ENCODE results near the gene DAAM1. TPM values are rescaled to one million over a fixed set of nuclear protein-coding genes. Genes with fewer than 3 reads are reported as not detected.

DAAM1 gene
- total RNA-seq, 3 donors from 2014 or later: 50.1 to 95.9 (median 64.2) TPM

GRCh38 chr14:59177262-59177661 is 11.2 kb upstream of the DAAM1 start:
- Histone ChIP-seq H3K27ac (no peak overlapping the region), H3K27me3 (no peaks in the 10 kb centered on the region), H3K9me3 (no peaks in the 10 kb centered on the region), H3K36me3 (no peaks in the 10 kb centered on the region), H3K4me1 (no peaks in the 10 kb centered on the region), H3K4me3 (no peak overlapping the region)
- TF ChIP-seq POLR2AphosphoS5 (IDR thresholded peaks at IDR 0.05): no peak
- TF ChIP-seq, protein P1, sequence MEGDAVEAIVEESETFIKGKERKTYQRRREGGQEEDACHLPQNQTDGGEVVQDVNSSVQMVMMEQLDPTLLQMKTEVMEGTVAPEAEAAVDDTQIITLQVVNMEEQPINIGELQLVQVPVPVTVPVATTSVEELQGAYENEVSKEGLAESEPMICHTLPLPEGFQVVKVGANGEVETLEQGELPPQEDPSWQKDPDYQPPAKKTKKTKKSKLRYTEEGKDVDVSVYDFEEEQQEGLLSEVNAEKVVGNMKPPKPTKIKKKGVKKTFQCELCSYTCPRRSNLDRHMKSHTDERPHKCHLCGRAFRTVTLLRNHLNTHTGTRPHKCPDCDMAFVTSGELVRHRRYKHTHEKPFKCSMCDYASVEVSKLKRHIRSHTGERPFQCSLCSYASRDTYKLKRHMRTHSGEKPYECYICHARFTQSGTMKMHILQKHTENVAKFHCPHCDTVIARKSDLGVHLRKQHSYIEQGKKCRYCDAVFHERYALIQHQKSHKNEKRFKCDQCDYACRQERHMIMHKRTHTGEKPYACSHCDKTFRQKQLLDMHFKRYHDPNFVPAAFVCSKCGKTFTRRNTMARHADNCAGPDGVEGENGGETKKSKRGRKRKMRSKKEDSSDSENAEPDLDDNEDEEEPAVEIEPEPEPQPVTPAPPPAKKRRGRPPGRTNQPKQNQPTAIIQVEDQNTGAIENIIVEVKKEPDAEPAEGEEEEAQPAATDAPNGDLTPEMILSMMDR (IDR thresholded peaks at IDR 0.05): no peak
- TF ChIP-seq POLR2A (IDR thresholded peaks at IDR 0.05): no peak
- intact Hi-C loops (cut with DNase I; ENCODE audit: low total_unique reads): no loop called here
- DNase-seq (ENCODE audit: low spot score in 2 of 2): no peak

DNA sequence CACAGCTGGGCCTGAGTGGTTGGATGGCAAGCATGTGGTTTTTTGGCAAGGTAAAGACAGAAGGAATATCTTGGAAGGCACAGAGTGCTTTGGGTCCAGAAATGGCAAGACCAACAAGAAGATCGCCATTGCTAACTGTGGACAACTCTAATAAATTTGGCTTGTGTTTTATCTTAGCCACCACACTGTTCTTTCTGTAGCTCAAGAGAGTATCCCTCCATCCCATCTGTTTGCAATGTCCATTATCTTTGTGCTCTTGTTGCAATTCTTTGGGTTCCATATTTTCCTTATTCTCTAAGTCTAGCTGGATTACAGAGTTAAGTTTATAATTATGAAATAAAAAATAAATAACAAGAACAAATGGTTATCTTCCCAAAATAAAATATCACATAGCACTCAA is 6.7 kb upstream of the DAAM1 start:
- intact Hi-C loops (cut with DNase I; ENCODE audit: low total_unique reads): no loop called here

DNA sequence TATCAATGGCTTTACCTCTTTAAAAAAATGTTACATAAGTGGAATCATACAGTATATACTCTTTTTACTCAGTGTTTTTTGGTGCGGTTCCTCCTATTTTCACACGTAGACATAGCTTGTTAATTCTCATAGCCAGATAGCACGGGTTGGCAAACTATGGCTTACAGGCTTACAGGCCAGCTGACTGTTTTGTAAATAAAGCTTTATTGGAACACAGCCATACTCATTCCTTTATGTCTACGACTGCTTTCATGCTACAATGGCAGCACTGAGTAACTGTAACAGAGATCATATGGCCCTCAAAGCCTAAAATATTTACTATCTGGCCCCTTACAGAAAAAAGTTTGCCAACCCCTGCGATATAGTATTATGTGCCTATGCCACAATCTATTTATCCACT is 5.8 kb upstream of the DAAM1 start:
- DNase-seq (ENCODE audit: low spot score in 2 of 2): no peak
- TF ChIP-seq POLR2A (IDR thresholded peaks at IDR 0.05): no peak
- TF ChIP-seq POLR2AphosphoS5 (IDR thresholded peaks at IDR 0.05): no peak
- TF ChIP-seq, protein P1 (IDR thresholded peaks at IDR 0.05): no peak
- H3K27me3 ChIP-seq: no peaks in the 10 kb centered on the region
- no peaks in the 10 kb centered on the region for H3K4me1 ChIP-seq
- intact Hi-C loops (cut with DNase I; ENCODE audit: low total_unique reads): no loop called here
- no peaks in the 10 kb centered on the region for H3K36me3 ChIP-seq
- no peak overlapping the region for H3K4me3 ChIP-seq
- no peak overlapping the region for H3K27ac ChIP-seq
- H3K9me3 ChIP-seq: no peaks in the 10 kb centered on the region

More for the DNA sequence above, 6.7 kb upstream of the DAAM1 start:
- Histone ChIP-seq H3K27me3 (no peaks in the 10 kb centered on the region), H3K4me1 (no peaks in the 10 kb centered on the region), H3K36me3 (no peaks in the 10 kb centered on the region), H3K4me3 (no peak overlapping the region), H3K9me3 (no peaks in the 10 kb centered on the region), H3K27ac (no peak overlapping the region)
- TF ChIP-seq POLR2A (IDR thresholded peaks at IDR 0.05): no peak
- TF ChIP-seq POLR2AphosphoS5 (IDR thresholded peaks at IDR 0.05): no peak
- TF ChIP-seq, protein P1 (IDR thresholded peaks at IDR 0.05): no peak
- no peak for DNase-seq (ENCODE audit: low spot score in 2 of 2)

- no peaks in the 10 kb centered on the region for H3K27me3 ChIP-seq
- intact Hi-C loops (cut with DNase I; ENCODE audit: low total_unique reads): no loop called here
- H3K27ac ChIP-seq: no peak overlapping the region
- no peak overlapping the region for H3K4me3 ChIP-seq
- no peaks in the 10 kb centered on the region for H3K4me1 ChIP-seq
- no peak for DNase-seq (ENCODE audit: low spot score in 2 of 2)
- no peaks in the 10 kb centered on the region for H3K36me3 ChIP-seq
- no peaks in the 10 kb centered on the region for H3K9me3 ChIP-seq
- TF ChIP-seq POLR2A (IDR thresholded peaks at IDR 0.05): no peak
- TF ChIP-seq, protein P1 (IDR thresholded peaks at IDR 0.05): no peak
- no peak for TF ChIP-seq POLR2AphosphoS5 (IDR thresholded peaks at IDR 0.05)
Observed at GRCh38 chr14:59183150-59183549, 5.3 kb upstream of the DAAM1 start.

GRCh38 chr14:59184396-59184795 is 4.1 kb upstream of the DAAM1 start:
- Histone ChIP-seq H3K4me3 (no peak overlapping the region), H3K27me3 (no peaks in the 10 kb centered on the region), H3K27ac (no peak overlapping the region), H3K36me3 (no peaks in the 10 kb centered on the region), H3K9me3 (no peaks in the 10 kb centered on the region), H3K4me1 (no peaks in the 10 kb centered on the region)
- TF ChIP-seq POLR2A (IDR thresholded peaks at IDR 0.05) (no peak), POLR2AphosphoS5 (IDR thresholded peaks at IDR 0.05) (no peak)
- TF ChIP-seq, protein P1 (IDR thresholded peaks at IDR 0.05): no peak
- no peak for DNase-seq (ENCODE audit: low spot score in 2 of 2)
- intact Hi-C loops (cut with DNase I; ENCODE audit: low total_unique reads): no loop called here

Measured in breast epithelium (tissue), 4 donors.